Measurements from ENCODE around the gene MYO1B.

DNA sequence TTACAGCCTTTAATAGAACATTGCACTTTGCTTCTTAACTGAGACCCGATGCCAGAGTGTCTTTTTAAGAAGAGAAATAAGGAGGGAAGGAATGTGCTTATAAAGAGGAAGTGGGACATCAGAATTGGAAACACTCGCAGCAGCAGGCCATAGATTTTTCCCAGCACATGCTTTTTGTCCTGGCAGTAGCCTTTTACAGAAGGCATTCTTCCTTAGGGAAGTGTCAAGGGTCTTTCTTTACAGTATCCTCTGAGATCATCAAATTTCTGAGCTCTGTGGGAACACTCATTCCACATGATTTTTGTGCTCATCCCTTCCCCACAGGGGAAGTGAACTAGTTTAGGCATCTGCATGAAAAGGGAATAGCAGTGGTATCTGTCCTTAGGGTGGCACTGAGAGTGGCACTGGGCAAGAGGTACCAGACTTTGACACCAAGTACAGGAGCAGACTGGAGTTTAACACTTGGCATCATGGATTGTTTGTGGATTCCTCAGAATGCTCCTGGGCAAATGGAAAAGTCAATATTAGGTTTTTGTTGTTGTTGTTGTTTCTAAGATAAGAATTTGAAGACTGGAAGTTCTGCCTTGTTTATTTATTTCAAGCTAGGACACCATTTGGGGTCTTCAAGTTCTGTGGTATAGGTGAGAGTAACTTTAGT is 4.1 kb downstream of the MYO1B start:
- no peak for TF ChIP-seq POLR2AphosphoS5 (IDR thresholded peaks at IDR 0.05; ENCODE audit: low read depth, low read length)
- TF ChIP-seq POLR2A (IDR thresholded peaks at IDR 0.05; ENCODE audit: low read depth, low read length), result no peak

Data from GM12892 (cell line).